Panc1 (cell line): ENCODE results near the gene TRAF2. TPM values are rescaled to one million over a fixed set of nuclear protein-coding genes. Genes with fewer than 3 reads are reported as not detected.

Experiments
- ATAC-seq: fragments of 200-7000 bp; cut with Tn5 transposase; 2 replicates; pipeline ENCODE4 v1.9.1; 2020; ENCODE audit warnings: mild to moderate bottlenecking, moderate library complexity
- BruUV-seq: library from RNA; stranded (reverse); fragments of 400-500 nt; replicated peaks from 2 replicates; lab custom pipeline; 2021; lab: Mats Ljungman, UMichigan
- CTCF ChIA-PET: fragments of 300-600 bp; sonication (Branson Sonifier 250); formaldehyde crosslinking; loops from one replicate; lab custom pipeline; 2022; ENCODE audit warnings: antibody characterized with exemption; lab: Charles Lee
- POLR2A ChIA-PET: fragments of 300-600 bp; sonication (Branson Sonifier 250); formaldehyde crosslinking; loops from one replicate; lab custom pipeline; 2022; ENCODE audit warnings: antibody characterized with exemption; lab: Charles Lee
- DNase-seq: peaks from one replicate; pipeline ENCODE4 v3.0.0-alpha.2; 2010; ENCODE audit warnings: low read depth, low spot score
- H3K27ac ChIP-seq: 2 replicates; pipeline ENCODE4 v1.5.1; 2011; ENCODE audit warnings: mild to moderate bottlenecking, low read length, inconsistent platforms
- H3K27me3 ChIP-seq: fragments of 200-500 bp; sonication (Bioruptor generic); 2 replicates; pipeline ENCODE4 v1.6.0; 2014; ENCODE audit warnings: low read length, inconsistent platforms; ENCODE audit not compliant: control insufficient read depth, insufficient read depth
- H3K36me3 ChIP-seq: fragments of 200-500 bp; sonication (Bioruptor generic); 2 replicates; pipeline ENCODE4 v1.5.1; 2014; ENCODE audit warnings: inconsistent platforms, mild to moderate bottlenecking, low read length, moderate library complexity; ENCODE audit not compliant: control insufficient read depth, insufficient read depth
- H3K4me1 ChIP-seq: 2 replicates; pipeline ENCODE4 v1.5.1; 2011; ENCODE audit warnings: inconsistent platforms, mild to moderate bottlenecking, low read length, moderate library complexity; ENCODE audit not compliant: control insufficient read depth, insufficient read depth
- H3K4me3 ChIP-seq, 2 experiments: 2 replicates each; pipeline ENCODE4 v1.5.1; 2011 to 2012; ENCODE audit warnings: low read depth in 2 of 2, low read length in 2 of 2, mild to moderate bottlenecking in 2 of 2, inconsistent platforms in 1 of 2, moderate library complexity in 1 of 2
- H3K9me3 ChIP-seq: fragments of 200-500 bp; sonication (Bioruptor generic); 2 replicates; pipeline ENCODE4 v1.5.1; 2014; ENCODE audit warnings: low read depth, mild to moderate bottlenecking, inconsistent platforms, low read length, moderate library complexity; ENCODE audit not compliant: control insufficient read depth, insufficient read depth
- POLR2AphosphoS5 ChIP-seq: IDR thresholded peaks from 2 replicates; pipeline ENCODE4 v1.6.1; 2012; ENCODE audit warnings: mild to moderate bottlenecking, low read depth, low read length, moderate library complexity
- SIN3A ChIP-seq: IDR thresholded peaks from 2 replicates; pipeline ENCODE4 v1.6.1; 2012; ENCODE audit warnings: low read depth, mild to moderate bottlenecking, low read length, moderate library complexity, borderline replicate concordance; ENCODE audit not compliant: insufficient read depth
- TCF7L2 ChIP-seq: IDR thresholded peaks from 2 replicates; pipeline ENCODE4 v1.6.1; 2011; ENCODE audit warnings: mild to moderate bottlenecking, low read depth, low read length, inconsistent platforms
- in situ Hi-C: cut with HindIII; loops from 2 replicates; pipeline ENCODE4 v1.10.0; 2016; ENCODE audit warnings: low sequenced_read_pairs, low pct_unique_long_range_greater_than_20kb
- intact Hi-C: fragments of 100-400 bp; cut with micrococcal nuclease; formaldehyde crosslinking; loops from one replicate; pipeline ENCODE4 v1.10.0; 2022; ENCODE audit not compliant: unreplicated experiment
- total RNA-seq: library from RNA; stranded (reverse); gene quantifications from one replicate; pipeline ENCODE4 v1.2.1, GENCODE V29; 2021; ENCODE audit not compliant: unreplicated experiment
- TF ChIP-seq, protein P1 (sequence below): fragments of 450-650 bp; IDR thresholded peaks from 2 replicates; pipeline ENCODE4 v1.5.1; 2017; ENCODE audit warnings: mild to moderate bottlenecking
- TF ChIP-seq, protein P2 (sequence below), 2 experiments: IDR thresholded peaks; 2 replicates each; pipeline ENCODE4 v1.6.1; 2011 to 2012; ENCODE audit warnings: low read depth in 2 of 2, control low read depth in 1 of 2, low read length in 1 of 2, mild to moderate bottlenecking in 1 of 2, moderate library complexity in 1 of 2; ENCODE audit not compliant: insufficient read depth in 1 of 2

TRAF2 gene
- total RNA-seq, 1 experiment from 2014 or later: 48.7 TPM

DNA sequence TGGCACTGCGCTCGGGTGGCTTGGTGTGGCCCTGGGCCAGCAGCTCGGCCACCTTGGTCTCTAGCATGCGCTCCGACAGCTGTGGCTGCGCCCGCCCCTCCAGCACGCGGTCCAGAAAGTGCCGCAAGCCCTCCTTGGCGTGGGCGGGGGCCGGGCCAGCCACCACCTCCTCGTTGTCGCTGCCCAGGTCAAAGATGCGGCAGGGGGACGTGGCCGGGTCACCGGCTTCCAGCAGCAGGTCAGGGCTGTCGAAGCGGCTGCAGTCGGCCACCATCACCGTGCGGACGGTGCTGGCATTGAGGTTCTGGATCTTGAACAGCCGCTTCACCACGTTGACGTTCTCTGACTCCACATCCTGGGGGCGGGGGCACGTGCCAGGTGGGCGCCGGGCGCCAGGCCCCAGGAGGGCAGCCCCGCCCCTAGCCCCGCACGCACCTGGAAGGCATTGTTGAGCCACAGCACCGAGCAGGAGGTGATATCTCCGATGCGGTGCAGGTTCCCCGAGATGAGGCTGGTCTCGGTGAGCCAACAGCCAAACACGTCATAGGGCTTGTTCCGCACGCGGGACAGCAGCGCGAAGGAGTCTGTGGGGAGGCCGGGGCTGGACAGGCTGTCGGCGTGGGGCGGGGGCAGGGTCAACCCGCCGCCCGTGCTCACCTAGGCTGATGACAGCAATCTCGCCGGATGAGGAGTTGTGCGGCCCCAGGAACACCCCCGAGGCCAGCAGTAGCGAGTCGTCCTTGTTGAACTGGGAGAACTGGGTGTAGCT lies 56.0 kb downstream of the TRAF2 start:
- TSS peak; percentile 77 for BruUV-seq
- Histone ChIP-seq H3K9me3 (no peaks in the 10 kb centered on the region), H3K27ac (no peak overlapping the region), H3K4me1 (peaks cover 17% of the 10 kb centered on the region), H3K4me3 (no peak overlapping the region), H3K27me3 (no peaks in the 10 kb centered on the region), H3K36me3 (peaks cover 7% of the 10 kb centered on the region; the same call in 1 of the 2 replicates)
- CTCF ChIA-PET: no interaction called here
- POLR2A ChIA-PET: no interaction called here
- no peak for DNase-seq
- intact Hi-C loops: loop anchor here (10.0 kb wide), 1 partner anchor 93 kb away; the partner anchor contains the start of gene FUT7
- no peak for ATAC-seq
- TF ChIP-seq, protein P1, sequence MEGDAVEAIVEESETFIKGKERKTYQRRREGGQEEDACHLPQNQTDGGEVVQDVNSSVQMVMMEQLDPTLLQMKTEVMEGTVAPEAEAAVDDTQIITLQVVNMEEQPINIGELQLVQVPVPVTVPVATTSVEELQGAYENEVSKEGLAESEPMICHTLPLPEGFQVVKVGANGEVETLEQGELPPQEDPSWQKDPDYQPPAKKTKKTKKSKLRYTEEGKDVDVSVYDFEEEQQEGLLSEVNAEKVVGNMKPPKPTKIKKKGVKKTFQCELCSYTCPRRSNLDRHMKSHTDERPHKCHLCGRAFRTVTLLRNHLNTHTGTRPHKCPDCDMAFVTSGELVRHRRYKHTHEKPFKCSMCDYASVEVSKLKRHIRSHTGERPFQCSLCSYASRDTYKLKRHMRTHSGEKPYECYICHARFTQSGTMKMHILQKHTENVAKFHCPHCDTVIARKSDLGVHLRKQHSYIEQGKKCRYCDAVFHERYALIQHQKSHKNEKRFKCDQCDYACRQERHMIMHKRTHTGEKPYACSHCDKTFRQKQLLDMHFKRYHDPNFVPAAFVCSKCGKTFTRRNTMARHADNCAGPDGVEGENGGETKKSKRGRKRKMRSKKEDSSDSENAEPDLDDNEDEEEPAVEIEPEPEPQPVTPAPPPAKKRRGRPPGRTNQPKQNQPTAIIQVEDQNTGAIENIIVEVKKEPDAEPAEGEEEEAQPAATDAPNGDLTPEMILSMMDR: no peak
- in situ Hi-C loops: no loop called here

DNA sequence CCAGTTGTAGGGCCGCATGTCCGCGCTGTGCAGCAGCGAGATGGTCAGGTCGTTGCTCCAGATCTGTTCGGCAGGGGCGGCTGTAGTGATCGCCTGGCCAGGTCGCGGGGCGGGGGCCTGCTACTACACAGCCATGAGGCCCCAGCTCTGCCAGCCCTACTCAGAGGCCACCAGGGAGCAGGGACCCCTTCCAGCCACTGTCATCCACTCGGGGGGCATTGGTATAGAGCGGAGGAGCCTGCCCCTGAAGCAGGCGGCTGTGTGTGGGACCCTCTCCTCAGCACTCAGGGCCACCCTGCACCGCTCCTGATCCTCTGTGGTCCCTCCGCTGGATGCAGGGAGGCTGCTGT lies 56.5 kb downstream of the TRAF2 start:
- no peak for TF ChIP-seq SIN3A
- TF ChIP-seq, protein P1: no peak
- H3K9me3 ChIP-seq: no peaks in the 10 kb centered on the region
- no peaks in the 10 kb centered on the region for H3K27me3 ChIP-seq
- DNase-seq: no peak
- ATAC-seq: no peak
- H3K4me1 ChIP-seq: peaks cover 23% of the 10 kb centered on the region
- peak overlapping the region; percentile 64 for H3K4me3 ChIP-seq
- ChIA-PET POLR2A (no interaction called here), CTCF (no interaction called here)
- intact Hi-C loops (loop anchor here (10.0 kb wide), 1 partner anchor 92 kb away; the partner anchor contains the start of gene FUT7), in situ Hi-C loops (no loop called here)
- peaks cover 7% of the 10 kb centered on the region; the same call in 1 of the 2 replicates for H3K36me3 ChIP-seq
- no TSS peak for BruUV-seq
- H3K27ac ChIP-seq: no peak overlapping the region

DNA sequence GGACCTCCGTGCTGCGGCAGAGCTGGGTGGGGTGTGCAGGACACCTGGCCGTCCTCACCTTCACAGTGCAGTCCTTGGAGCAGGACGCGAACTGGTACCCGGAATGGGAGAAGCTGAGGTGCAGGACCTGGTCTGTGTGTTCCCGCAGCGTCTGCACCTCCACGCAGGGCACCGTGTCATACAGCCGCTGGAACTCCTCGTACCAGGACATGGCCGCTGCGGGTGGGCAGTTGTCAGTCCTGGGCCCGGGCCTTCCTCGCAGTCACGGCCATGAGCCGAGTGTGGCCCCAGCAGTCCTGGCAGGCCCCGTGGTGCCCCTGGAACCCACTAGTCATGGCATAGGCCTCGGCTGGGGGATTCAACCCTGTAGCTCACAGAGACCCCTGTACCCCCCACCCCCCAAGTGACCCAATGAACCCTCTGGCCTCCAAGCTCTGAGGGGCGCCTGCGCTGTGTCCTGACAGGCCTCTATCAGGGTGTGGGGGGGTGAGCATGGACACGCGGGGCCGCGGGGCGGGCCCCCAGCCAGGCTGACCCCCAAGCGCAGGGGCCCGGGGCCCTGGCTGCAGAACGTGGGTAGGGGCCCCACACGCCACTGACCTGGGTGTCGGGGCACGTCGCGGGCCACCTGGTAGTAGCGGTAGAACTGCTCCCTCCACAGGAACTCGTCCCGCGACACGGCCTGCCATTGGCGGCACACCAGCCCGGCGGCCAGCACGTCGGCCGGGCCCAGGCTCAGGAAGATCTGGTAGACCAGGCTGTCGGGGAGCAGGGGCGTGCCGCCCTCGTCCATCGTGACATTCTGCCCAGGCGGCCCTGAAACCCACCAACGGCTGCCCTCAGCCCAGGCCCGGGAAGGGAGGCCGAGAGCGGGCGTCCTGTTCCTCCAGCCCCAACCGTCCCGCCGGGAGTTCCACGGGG lies 57.2 kb downstream of the TRAF2 start:
- DNase-seq: no peak
- Histone ChIP-seq H3K4me1 (peaks cover 27% of the 10 kb centered on the region), H3K36me3 (peaks cover 7% of the 10 kb centered on the region; the same call in 1 of the 2 replicates), H3K9me3 (no peaks in the 10 kb centered on the region), H3K4me3 (peak overlapping the region; percentile 64), H3K27ac (peak overlapping the region; percentile 75), H3K27me3 (no peaks in the 10 kb centered on the region)
- TF ChIP-seq, protein P1: no peak
- TF ChIP-seq POLR2AphosphoS5: 0 out of 2 replicates have a peak, but pooled peaks have one; percentile 30
- no peak for TF ChIP-seq SIN3A
- no peak for TF ChIP-seq TCF7L2
- TF ChIP-seq, protein P2, sequence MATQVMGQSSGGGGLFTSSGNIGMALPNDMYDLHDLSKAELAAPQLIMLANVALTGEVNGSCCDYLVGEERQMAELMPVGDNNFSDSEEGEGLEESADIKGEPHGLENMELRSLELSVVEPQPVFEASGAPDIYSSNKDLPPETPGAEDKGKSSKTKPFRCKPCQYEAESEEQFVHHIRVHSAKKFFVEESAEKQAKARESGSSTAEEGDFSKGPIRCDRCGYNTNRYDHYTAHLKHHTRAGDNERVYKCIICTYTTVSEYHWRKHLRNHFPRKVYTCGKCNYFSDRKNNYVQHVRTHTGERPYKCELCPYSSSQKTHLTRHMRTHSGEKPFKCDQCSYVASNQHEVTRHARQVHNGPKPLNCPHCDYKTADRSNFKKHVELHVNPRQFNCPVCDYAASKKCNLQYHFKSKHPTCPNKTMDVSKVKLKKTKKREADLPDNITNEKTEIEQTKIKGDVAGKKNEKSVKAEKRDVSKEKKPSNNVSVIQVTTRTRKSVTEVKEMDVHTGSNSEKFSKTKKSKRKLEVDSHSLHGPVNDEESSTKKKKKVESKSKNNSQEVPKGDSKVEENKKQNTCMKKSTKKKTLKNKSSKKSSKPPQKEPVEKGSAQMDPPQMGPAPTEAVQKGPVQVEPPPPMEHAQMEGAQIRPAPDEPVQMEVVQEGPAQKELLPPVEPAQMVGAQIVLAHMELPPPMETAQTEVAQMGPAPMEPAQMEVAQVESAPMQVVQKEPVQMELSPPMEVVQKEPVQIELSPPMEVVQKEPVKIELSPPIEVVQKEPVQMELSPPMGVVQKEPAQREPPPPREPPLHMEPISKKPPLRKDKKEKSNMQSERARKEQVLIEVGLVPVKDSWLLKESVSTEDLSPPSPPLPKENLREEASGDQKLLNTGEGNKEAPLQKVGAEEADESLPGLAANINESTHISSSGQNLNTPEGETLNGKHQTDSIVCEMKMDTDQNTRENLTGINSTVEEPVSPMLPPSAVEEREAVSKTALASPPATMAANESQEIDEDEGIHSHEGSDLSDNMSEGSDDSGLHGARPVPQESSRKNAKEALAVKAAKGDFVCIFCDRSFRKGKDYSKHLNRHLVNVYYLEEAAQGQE (IDR thresholded peaks at IDR 0.05; ENCODE audit: insufficient read depth in 1 of 2, low read depth in 2 of 2, low read length in 1 of 2): 0 out of 4 replicates have a peak, but pooled peaks of 1 of the 2 experiments have one; percentile 2
- intact Hi-C loops (loop anchor here (10.0 kb wide), 1 partner anchor 91 kb away; the partner anchor contains the start of gene FUT7), in situ Hi-C loops (no loop called here)
- ChIA-PET CTCF (no interaction called here), POLR2A (no interaction called here)
- peak; percentile 29 for ATAC-seq
- no TSS peak for BruUV-seq
